Cardiac muscle cell (in vitro differentiated cells and primary cell): ENCODE measurements around the gene KIAA0753. TPM values are rescaled to one million over a fixed set of nuclear protein-coding genes. Genes with fewer than 3 reads are reported as not detected.

Experiments
- DNase-seq, 2 donors: peaks; one replicate each; pipeline versions ENCODE4 v3.0.0 to v3.0.0-alpha.2; 2010 to 2017; ENCODE audit warnings: low read depth in 1 of 2, low spot score in 1 of 2
- H3K27ac ChIP-seq: fragments of 200-600 bp; sonication (generic); 2 replicates; pipeline ENCODE4 v1.5.1; 2016
- H3K27me3 ChIP-seq: fragments of 200-600 bp; sonication (generic); 2 replicates; pipeline ENCODE4 v1.6.0; 2016; ENCODE audit warnings: control low read depth
- H3K36me3 ChIP-seq: fragments of 200-600 bp; sonication (generic); 2 replicates; pipeline ENCODE4 v1.5.1; 2016; ENCODE audit warnings: control low read depth
- H3K4me1 ChIP-seq: fragments of 200-600 bp; sonication (generic); 2 replicates; pipeline ENCODE4 v1.8.1; 2017; ENCODE audit warnings: low read depth, mild to moderate bottlenecking, mixed run types
- H3K4me3 ChIP-seq: fragments of 200-600 bp; sonication (generic); 2 replicates; pipeline ENCODE4 v1.5.1; 2016; ENCODE audit warnings: mild to moderate bottlenecking
- H3K9me3 ChIP-seq: fragments of 200-600 bp; sonication (generic); 2 replicates; pipeline ENCODE4 v1.5.1; 2017; ENCODE audit warnings: low read depth, mild to moderate bottlenecking, control low read depth
- polyA plus RNA-seq: library from polyadenylated mRNA; unstranded; fragments of >200 nt; fragmentation: Nextera tagmentation; extraction: Ambion mirVana; gene quantifications from 2 replicates; pipeline ENCODE4 v1.2.1, GENCODE V29; 2016
- total RNA-seq: library from RNA; depleted of rRNA; stranded (reverse); fragments of >200 nt; gene quantifications from 2 replicates; pipeline ENCODE4 v1.2.3, GENCODE V29; 2016
- TF ChIP-seq, protein P1 (sequence below): IDR thresholded peaks from 2 replicates; pipeline ENCODE4 v1.5.1; 2012; ENCODE audit warnings: low read depth, mild to moderate bottlenecking, low read length

KIAA0753 gene
- total and polyA plus RNA-seq, 2 experiments from 2014 or later, result 9.2 to 13.5 TPM

DNA sequence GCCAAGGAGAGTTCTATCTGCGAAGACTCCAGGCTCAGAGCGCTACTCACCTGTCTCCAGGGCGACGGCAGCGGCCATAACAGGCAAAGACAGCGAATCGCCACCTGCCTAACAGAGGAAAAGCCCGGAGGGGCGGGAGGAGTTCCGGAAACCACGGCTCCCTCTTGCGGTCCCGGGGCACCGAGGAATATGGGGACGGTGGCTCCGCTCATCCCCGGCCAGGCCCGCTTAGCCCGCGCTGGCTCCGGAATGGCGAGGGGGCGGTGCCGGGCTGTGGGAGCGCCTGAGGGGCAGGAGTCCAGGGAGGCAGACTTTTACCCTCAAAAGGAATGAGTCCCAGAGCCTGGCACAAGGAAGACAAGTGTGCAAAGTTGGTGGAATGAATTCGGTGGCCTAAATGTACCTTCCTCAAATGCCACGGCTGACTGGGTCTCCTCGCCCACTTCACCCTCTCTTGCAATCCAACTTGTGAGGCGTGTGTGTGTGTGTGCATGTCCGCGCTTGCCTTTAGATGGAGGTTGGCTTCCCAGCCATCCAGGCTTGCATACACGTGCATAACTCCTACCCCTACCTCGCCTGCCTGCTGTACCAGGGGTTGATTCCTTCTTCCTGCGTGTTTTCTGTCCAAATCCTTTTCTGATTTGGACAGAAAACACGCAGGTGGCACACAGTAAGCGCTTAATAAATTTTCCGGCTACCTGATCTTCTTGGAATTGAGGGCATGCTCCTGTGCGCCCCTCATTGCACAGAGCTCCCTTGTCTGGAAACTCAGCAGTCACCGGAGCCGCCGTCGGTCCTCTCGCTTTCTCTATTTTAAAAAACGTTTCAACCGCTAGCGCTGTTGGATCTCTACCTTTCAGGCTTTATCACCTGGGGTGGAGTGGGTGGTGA lies 14.6 kb upstream of the KIAA0753 start:
- peak overlapping the region; percentile 26 for H3K4me3 ChIP-seq
- TF ChIP-seq, protein P1, sequence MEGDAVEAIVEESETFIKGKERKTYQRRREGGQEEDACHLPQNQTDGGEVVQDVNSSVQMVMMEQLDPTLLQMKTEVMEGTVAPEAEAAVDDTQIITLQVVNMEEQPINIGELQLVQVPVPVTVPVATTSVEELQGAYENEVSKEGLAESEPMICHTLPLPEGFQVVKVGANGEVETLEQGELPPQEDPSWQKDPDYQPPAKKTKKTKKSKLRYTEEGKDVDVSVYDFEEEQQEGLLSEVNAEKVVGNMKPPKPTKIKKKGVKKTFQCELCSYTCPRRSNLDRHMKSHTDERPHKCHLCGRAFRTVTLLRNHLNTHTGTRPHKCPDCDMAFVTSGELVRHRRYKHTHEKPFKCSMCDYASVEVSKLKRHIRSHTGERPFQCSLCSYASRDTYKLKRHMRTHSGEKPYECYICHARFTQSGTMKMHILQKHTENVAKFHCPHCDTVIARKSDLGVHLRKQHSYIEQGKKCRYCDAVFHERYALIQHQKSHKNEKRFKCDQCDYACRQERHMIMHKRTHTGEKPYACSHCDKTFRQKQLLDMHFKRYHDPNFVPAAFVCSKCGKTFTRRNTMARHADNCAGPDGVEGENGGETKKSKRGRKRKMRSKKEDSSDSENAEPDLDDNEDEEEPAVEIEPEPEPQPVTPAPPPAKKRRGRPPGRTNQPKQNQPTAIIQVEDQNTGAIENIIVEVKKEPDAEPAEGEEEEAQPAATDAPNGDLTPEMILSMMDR, result no peak
- H3K27ac ChIP-seq, result no peak overlapping the region
- no peaks in the 10 kb centered on the region for H3K9me3 ChIP-seq
- H3K36me3 ChIP-seq, result no peaks in the 10 kb centered on the region
- DNase-seq, result peak in 1 of 2 donors; percentile 34
- H3K4me1 ChIP-seq, result peaks cover 13% of the 10 kb centered on the region
- H3K27me3 ChIP-seq, result peaks cover 58% of the 10 kb centered on the region

DNA sequence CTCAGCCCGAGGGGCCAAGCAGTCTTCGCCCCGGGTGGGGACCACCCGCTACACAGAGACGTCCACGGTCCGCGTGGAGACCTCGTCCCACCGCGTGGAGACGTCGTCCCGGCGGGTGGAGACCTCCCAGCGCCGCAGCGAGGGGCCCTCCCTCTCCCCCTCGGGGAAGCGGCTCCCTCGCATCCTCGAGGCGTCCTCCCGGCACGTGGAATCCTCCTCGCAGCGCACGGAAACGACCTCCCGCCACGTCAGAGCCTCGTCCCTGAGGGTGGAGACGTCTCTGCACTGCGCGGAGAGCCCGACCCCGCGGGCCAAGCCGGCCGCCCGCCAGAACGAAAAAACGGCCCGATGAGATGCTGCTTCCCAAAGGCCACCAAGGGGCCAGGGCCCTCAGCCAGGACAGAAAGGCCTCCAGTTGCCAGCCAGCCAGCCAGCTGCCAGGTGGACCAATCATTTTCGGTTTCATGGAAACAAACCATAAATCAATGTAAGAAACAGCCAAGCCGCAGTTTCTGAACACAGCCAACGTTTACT lies 11.5 kb upstream of the KIAA0753 start:
- Histone ChIP-seq H3K9me3 (no peaks in the 10 kb centered on the region), H3K27me3 (peaks cover 36% of the 10 kb centered on the region), H3K4me3 (peak overlapping the region; percentile 80), H3K4me1 (peaks cover 25% of the 10 kb centered on the region), H3K27ac (no peak overlapping the region), H3K36me3 (no peaks in the 10 kb centered on the region)
- TF ChIP-seq, protein P1, result no peak
- DNase-seq, result peak in 1 of 2 donors; percentile 42

DNA sequence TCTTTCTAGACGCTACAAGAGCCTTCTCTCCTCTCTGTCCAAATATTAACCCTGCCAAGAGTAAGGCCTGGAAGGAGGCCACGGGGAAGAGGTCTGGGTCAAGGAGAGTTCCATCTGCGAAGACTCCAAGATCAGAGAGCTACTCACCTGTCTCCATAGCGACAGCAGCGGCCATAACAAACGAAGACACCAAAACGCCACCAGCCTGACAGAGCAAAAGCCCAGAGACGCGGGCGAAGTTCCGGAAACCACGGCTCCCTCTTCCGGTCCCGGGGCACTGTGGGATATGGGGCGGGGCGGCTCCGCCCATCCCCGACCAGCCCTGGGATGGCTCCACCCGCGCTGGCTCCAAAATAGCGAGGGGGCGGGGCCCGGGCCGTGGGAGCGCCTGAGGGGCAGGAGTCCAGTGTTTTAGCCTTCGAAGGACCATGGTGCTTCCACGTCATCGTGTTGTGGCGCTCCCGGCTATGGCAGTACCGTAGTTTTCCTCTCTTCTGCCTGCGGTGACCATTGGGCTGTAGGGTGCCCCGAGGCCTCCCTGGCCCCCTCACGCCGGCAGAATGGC lies 10.9 kb upstream of the KIAA0753 start, which contains the start of the genes C17orf100 and MED31:
TSS of gene C17orf100 (plus strand) at position 409 of the 565 bp plus-strand sequence. CDS start at position 561, 152 bp downstream.
TSS of gene MED31 (minus strand) at position 252 of the 565 bp plus-strand sequence. CDS start at position 175, 77 bp downstream.
- DNase-seq, result peak; percentile 95 to 96
- TF ChIP-seq, protein P1, result no peak
- H3K9me3 ChIP-seq, result no peaks in the 10 kb centered on the region
- peak within 1 kb of the TSS; percentile 92 for H3K27ac ChIP-seq
- H3K36me3 ChIP-seq, result no peaks in the 10 kb centered on the region
- peaks cover 34% of the 10 kb centered on the region for H3K27me3 ChIP-seq
- H3K4me1 ChIP-seq, result peaks cover 31% of the 10 kb centered on the region
- peak within 1 kb of the TSS; percentile 80 for H3K4me3 ChIP-seq

DNA sequence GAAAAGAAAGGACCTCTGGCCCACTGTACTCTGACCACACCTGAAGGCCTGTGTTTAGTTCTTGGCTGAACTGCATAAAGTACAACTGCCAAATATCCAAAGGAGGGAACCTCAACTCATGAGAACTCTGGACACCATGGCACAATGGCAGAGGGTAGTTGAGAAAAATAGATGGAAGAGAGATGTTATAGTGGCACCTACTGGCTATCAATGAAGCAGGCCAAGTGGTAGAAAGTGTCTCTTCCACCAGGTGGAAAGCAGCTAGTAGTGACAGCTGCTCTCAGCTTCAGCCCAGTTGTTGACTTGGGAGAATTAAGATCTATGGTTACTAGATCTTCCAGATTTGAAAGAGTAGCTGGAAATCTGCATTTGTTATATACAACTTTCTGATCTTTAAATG lies 7.7 kb upstream of the KIAA0753 start:
- Histone ChIP-seq H3K9me3 (no peaks in the 10 kb centered on the region), H3K27ac (peak overlapping the region; percentile 90), H3K4me1 (peaks cover 26% of the 10 kb centered on the region), H3K4me3 (no peak overlapping the region), H3K27me3 (peaks cover 7% of the 10 kb centered on the region), H3K36me3 (peaks cover 10% of the 10 kb centered on the region)
- TF ChIP-seq, protein P1, result peak; percentile 9
- DNase-seq, result no peak

DNA sequence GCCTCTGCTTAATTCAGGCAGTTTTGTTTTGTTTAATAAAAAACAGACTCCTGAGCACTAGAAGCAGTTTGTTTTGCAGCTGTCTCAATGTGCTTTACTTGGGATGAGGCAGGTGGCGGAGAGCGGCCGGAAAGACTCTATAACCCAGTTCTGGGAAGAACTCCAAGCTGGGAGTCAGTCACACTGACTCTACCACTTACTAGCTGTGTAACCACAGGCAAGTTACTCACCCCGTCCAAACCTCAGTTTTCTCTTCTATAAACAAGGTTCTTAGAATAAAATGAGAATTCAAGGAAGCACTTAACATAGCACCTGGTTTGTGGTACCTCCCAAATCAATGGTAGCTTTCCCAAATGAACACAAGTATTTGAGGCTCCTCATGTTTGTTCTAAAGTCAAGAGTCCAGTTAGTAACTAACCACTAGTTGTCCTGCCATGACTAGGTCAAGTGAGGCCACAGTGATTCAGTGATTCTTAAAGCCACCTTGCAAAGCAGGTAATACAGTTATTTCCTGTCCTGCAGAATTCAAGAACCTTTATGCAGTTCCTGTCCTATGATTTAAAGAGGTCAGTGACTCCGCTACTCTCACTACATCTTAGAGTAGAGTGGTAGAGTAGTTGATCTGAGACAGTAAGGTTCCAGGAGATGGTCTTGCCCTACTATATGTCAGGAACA lies 3.1 kb upstream of the KIAA0753 start:
- Histone ChIP-seq H3K9me3 (no peaks in the 10 kb centered on the region), H3K4me1 (peaks cover 24% of the 10 kb centered on the region), H3K4me3 (no peak overlapping the region), H3K27ac (no peak overlapping the region), H3K36me3 (peaks cover 16% of the 10 kb centered on the region), H3K27me3 (no peaks in the 10 kb centered on the region)
- TF ChIP-seq, protein P1, result no peak
- DNase-seq, result peak in 1 of 2 donors; percentile 66
